HG03439 (cell line): ENCODE results near the gene TNFSF13B.
"Not testable (repeated sequence)": the region's sequence is repeated elsewhere in the genome, so short reads cannot be mapped to it uniquely, and the experiment has no call there.

Experiments
- ATAC-seq: cut with Tn5 transposase; IDR thresholded peaks from one replicate; pipeline ENCODE4 v1.9.1; 2021; ENCODE audit warnings: mild to moderate bottlenecking, moderate library complexity; ENCODE audit not compliant: unreplicated experiment

The TNFSF13B gene

GRCh38 chr13:108269601-108270328 is at the start of gene TNFSF13B:
TSS of gene TNFSF13B (plus strand) at chr13:108269718. CDS start at chr13:108269896, 178 bp downstream.
- ATAC-seq, result peak; percentile 84

GRCh38 chr13:108220041-108220440 is 49.5 kb upstream of the TNFSF13B start:
- ATAC-seq, result no peak

GRCh38 chr13:108223687-108224503 is 45.6 kb upstream of the TNFSF13B start:
- no peak for ATAC-seq

GRCh38 chr13:108225440-108225839 is 44.1 kb upstream of the TNFSF13B start:
- ATAC-seq, result no peak

GRCh38 chr13:108226184-108226583 is 43.3 kb upstream of the TNFSF13B start:
- no peak for ATAC-seq

- no peak for ATAC-seq
Observed at GRCh38 chr13:108227651-108228272, 41.8 kb upstream of the TNFSF13B start.

GRCh38 chr13:108230377-108230776 is 39.1 kb upstream of the TNFSF13B start:
- no peak for ATAC-seq

- ATAC-seq, result no peak
Observed at GRCh38 chr13:108249150-108249549, 20.4 kb upstream of the TNFSF13B start.

- ATAC-seq, result no peak
Observed at GRCh38 chr13:108257248-108257647, 12.3 kb upstream of the TNFSF13B start.

GRCh38 chr13:108263621-108264355 is 5.7 kb upstream of the TNFSF13B start:
- ATAC-seq, result no peak

- ATAC-seq, result no peak
Observed at GRCh38 chr13:108266321-108266990, 3.1 kb upstream of the TNFSF13B start.

GRCh38 chr13:108267347-108267746 is 2.2 kb upstream of the TNFSF13B start:
- no peak for ATAC-seq

GRCh38 chr13:108267855-108268254 is 1.7 kb upstream of the TNFSF13B start:
- ATAC-seq, result not testable (repeated sequence)

GRCh38 chr13:108268466-108269112 is 929 bp upstream of the TNFSF13B start:
- ATAC-seq, result no peak

GRCh38 chr13:108270442-108270841 is 924 bp downstream of the TNFSF13B start:
- peak; percentile 17 for ATAC-seq

- ATAC-seq, result no peak
Observed at GRCh38 chr13:108272333-108272732, 2.8 kb downstream of the TNFSF13B start.

GRCh38 chr13:108273429-108274118 is 4.1 kb downstream of the TNFSF13B start:
- ATAC-seq, result no peak

- ATAC-seq, result no peak
Observed at GRCh38 chr13:108274718-108275117, 5.2 kb downstream of the TNFSF13B start.

GRCh38 chr13:108276060-108276459 is 6.5 kb downstream of the TNFSF13B start:
- no peak for ATAC-seq
